Spleen (tissue), 11 donors: Measurements from ENCODE around the gene CHD1. TPM values are rescaled to one million over a fixed set of nuclear protein-coding genes. Genes with fewer than 3 reads are reported as not detected.

ENCODE experiments used
- DNase-seq: peaks from one replicate; pipeline ENCODE4 v3.0.0-alpha.2; 2020
- H3K27ac ChIP-seq, 8 donors: fragments of 200-600 bp; sonication (generic) in 7 of 8; 1 replicate in 4 of 8; 2 replicates in 4 of 8; pipeline versions ENCODE4 v1.5.0 to v1.8.0; 2016 to 2021; ENCODE audit warnings: inconsistent platforms in 4 of 8, mild to moderate bottlenecking in 4 of 8, moderate library complexity in 1 of 8
- H3K27me3 ChIP-seq, 7 donors: fragments of 200-600 bp; sonication (generic) in 6 of 7; replicated peaks in 1 of 7; 1 replicate in 4 of 7; 2 replicates in 3 of 7; pipeline versions ENCODE4 v1.5.0 to v1.8.0; 2016 to 2021; ENCODE audit warnings: inconsistent platforms in 3 of 7, mild to moderate bottlenecking in 1 of 7
- H3K36me3 ChIP-seq, 6 donors: fragments of 200-600 bp; sonication (generic) in 5 of 6; 1 replicate in 4 of 6; 2 replicates in 2 of 6; pipeline versions ENCODE4 v1.5.0 to v1.8.0; 2016 to 2021; ENCODE audit warnings: inconsistent platforms in 2 of 6
- H3K4me1 ChIP-seq, 6 donors: fragments of 200-600 bp; sonication (generic) in 5 of 6; 1 replicate in 3 of 6; 2 replicates in 3 of 6; pipeline versions ENCODE4 v1.5.0 to v1.8.0; 2016 to 2021; ENCODE audit warnings: inconsistent platforms in 3 of 6
- H3K4me3 ChIP-seq, 8 donors: fragments of 200-600 bp; sonication (generic) in 7 of 8; 1 replicate in 4 of 8; 2 replicates in 4 of 8; pipeline versions ENCODE4 v1.5.0 to v1.8.0; 2016 to 2021; ENCODE audit warnings: inconsistent platforms in 4 of 8, mild to moderate bottlenecking in 4 of 8, moderate library complexity in 2 of 8
- H3K9me3 ChIP-seq, 8 donors: fragments of 200-600 bp; sonication (generic) in 7 of 8; 1 replicate in 4 of 8; 2 replicates in 4 of 8; pipeline versions ENCODE4 v1.5.0 to v1.8.0; 2016 to 2021; ENCODE audit warnings: inconsistent platforms in 4 of 8
- CTCF ChIP-seq, 11 experiments: fragments of 200-600 bp in 7 of 11; fragments of 450-650 bp in 4 of 11; sonication (generic) in 4 of 11; IDR thresholded peaks in 8 of 11; conservative IDR thresholded peaks in 3 of 11; 1 replicate in 7 of 11; 2 replicates in 4 of 11; pipeline versions ENCODE4 v1.4.0 to v1.8.0; 2016 to 2021; ENCODE audit warnings: antibody characterized with exemption in 11 of 11, inconsistent platforms in 4 of 11, mild to moderate bottlenecking in 1 of 11
- POLR2A ChIP-seq, 3 donors: fragments of 450-650 bp; IDR thresholded peaks; one replicate each; pipeline ENCODE4 v1.5.1; 2017; ENCODE audit warnings: antibody characterized with exemption in 3 of 3, mild to moderate bottlenecking in 1 of 3
- POLR2AphosphoS5 ChIP-seq, 3 donors: sonication (generic); formaldehyde crosslinking; IDR thresholded peaks; one replicate each; pipeline ENCODE4 v1.5.1; 2017; ENCODE audit warnings: antibody characterized with exemption in 3 of 3
- WGBS, 5 donors: extraction: QIAGEN DNeasy Blood & Tissue Kit in 3 of 5; methylation state at CpG; one replicate each; pipeline versions ENCODE4 v1.1.5 to v1.1.7; 2013 to 2018; 5-methylcytosine and 5-hydroxymethylcytosine counted together
- intact Hi-C: fragments of 100-400 bp; cut with DNase I; formaldehyde crosslinking; loops from one replicate; pipeline ENCODE4 v1.15.0; 2023; ENCODE audit warnings: low total_unique reads
- polyA plus RNA-seq, 3 donors: library from polyadenylated mRNA; stranded (reverse); fragments of 200-250 nt; gene quantifications; one replicate each; pipeline ENCODE4 v1.2.1, GENCODE V29; 2013
- total RNA-seq, 7 donors: library from RNA; depleted of rRNA in 3 of 7; stranded (reverse); fragments of >200 nt in 3 of 7; fragmentation: NEBNext Ultra II Directional in 4 of 7; extraction: Animal tissue kit (Norgen Biotek cat#: 25700) in 4 of 7; gene quantifications; one replicate each; pipeline versions ENCODE4 v1.1.0 to v1.2.1, GENCODE V29; 2016 to 2021
- donor health status: healthy with polysubstance abuse.
- donor health status: DM: no; HTN: no; CAD: no; lungs with moderate emphysema.
- donor health status: DM: no; HTN: no; CAD: no.
- donor health status: Bipolar disorder and iron deficiency.
- donor health status: healthy.
- donor health status: DM: no; HTN: no; CAD: no.
- donor health status: DM: yes; HTN: yes; CAD: no.

Gene CHD1
- total and polyA plus RNA-seq, 10 donors = 17.3 to 118 (median 66.1) TPM

GRCh38 chr5:98930972-98931762 lies 2.4 kb upstream of the CHD1 start:
- H3K27ac ChIP-seq = peak overlapping the region; percentile 16 to 100 (median 100)
- WGBS, 5 donors = 78 to 92% (median 85%) methylated on average over 5 of the region's 5 CpGs
- TF ChIP-seq POLR2AphosphoS5 (IDR thresholded peaks at IDR 0.05) (no peak), POLR2A (IDR thresholded peaks at IDR 0.05) (no peak), CTCF (IDR thresholded peaks at IDR 0.05 in 8 of 11, conservative IDR thresholded peaks at IDR 0.05 in 3 of 11) (no peak)
- intact Hi-C loops = no loop called here
- no peaks in the 10 kb centered on the region for H3K9me3 ChIP-seq
- H3K27me3 ChIP-seq = no peaks in the 10 kb centered on the region
- H3K36me3 ChIP-seq = peaks cover 0 to 1% (median 0%) of the 10 kb centered on the region in 6 donors
- no peak for DNase-seq
- H3K4me3 ChIP-seq = peak overlapping the region in 2 of 8 donors; percentile 74 to 92
- peaks cover 24 to 72% (median 67%) of the 10 kb centered on the region in 6 donors for H3K4me1 ChIP-seq

GRCh38 chr5:98929710-98930298 lies 997 bp upstream of the CHD1 start:
- no peaks in the 10 kb centered on the region for H3K9me3 ChIP-seq
- intact Hi-C loops = loop anchor here (5.0 kb wide), 1 partner anchor 102 kb away; no protein-coding TSS in a partner anchor
- no peaks in the 10 kb centered on the region for H3K27me3 ChIP-seq
- H3K4me3 ChIP-seq = peak overlapping the region; percentile 58 to 92 (median 73)
- peak; percentile 98 for DNase-seq
- peaks cover 30 to 80% (median 74%) of the 10 kb centered on the region in 6 donors for H3K4me1 ChIP-seq
- WGBS, 5 donors = 12 to 17% (median 16%) methylated on average over 20 to 21 of the region's 21 CpGs
- peaks cover 0 to 15% (median 6%) of the 10 kb centered on the region in 6 donors for H3K36me3 ChIP-seq
- TF ChIP-seq CTCF (IDR thresholded peaks at IDR 0.05 in 8 of 11, conservative IDR thresholded peaks at IDR 0.05 in 3 of 11) = peak in 1 of 11 experiments; percentile 10
- TF ChIP-seq POLR2A (IDR thresholded peaks at IDR 0.05) = no peak
- peak overlapping the region; percentile 99 to 100 (median 100) for H3K27ac ChIP-seq

- H3K27me3 ChIP-seq = no peaks in the 10 kb centered on the region
- H3K4me3 ChIP-seq = peak overlapping the region; percentile 58 to 92 (median 73)
- H3K27ac ChIP-seq = peak overlapping the region; percentile 99 to 100 (median 100)
- TF ChIP-seq POLR2AphosphoS5 (IDR thresholded peaks at IDR 0.05) (no peak), POLR2A (IDR thresholded peaks at IDR 0.05) (peak in 1 of 3 donors; percentile 61), CTCF (IDR thresholded peaks at IDR 0.05 in 8 of 11, conservative IDR thresholded peaks at IDR 0.05 in 3 of 11) (peak in 1 of 11 experiments; percentile 9)
- DNase-seq = no peak
- intact Hi-C loops = loop anchor here (5.0 kb wide), 1 partner anchor 104 kb away; no protein-coding TSS in a partner anchor
- H3K4me1 ChIP-seq = peaks cover 35 to 80% (median 73%) of the 10 kb centered on the region in 6 donors
- H3K36me3 ChIP-seq = peaks cover 0 to 31% (median 19%) of the 10 kb centered on the region in 6 donors
- 0 to 1% (median 1%) methylated on average over 26 to 106 of the region's 106 CpGs for WGBS, 5 donors
- no peaks in the 10 kb centered on the region for H3K9me3 ChIP-seq
Observed at GRCh38 chr5:98927989-98928872, 576 bp downstream of the CHD1 start.
